ENCODE data around the gene TXNRD2. TPM values are rescaled to one million over a fixed set of nuclear protein-coding genes. Genes with fewer than 3 reads are reported as not detected.

TXNRD2 gene
- total and polyA plus RNA-seq, 2 donors from 2014 or later: 28.6 to 50.6 TPM

DNA sequence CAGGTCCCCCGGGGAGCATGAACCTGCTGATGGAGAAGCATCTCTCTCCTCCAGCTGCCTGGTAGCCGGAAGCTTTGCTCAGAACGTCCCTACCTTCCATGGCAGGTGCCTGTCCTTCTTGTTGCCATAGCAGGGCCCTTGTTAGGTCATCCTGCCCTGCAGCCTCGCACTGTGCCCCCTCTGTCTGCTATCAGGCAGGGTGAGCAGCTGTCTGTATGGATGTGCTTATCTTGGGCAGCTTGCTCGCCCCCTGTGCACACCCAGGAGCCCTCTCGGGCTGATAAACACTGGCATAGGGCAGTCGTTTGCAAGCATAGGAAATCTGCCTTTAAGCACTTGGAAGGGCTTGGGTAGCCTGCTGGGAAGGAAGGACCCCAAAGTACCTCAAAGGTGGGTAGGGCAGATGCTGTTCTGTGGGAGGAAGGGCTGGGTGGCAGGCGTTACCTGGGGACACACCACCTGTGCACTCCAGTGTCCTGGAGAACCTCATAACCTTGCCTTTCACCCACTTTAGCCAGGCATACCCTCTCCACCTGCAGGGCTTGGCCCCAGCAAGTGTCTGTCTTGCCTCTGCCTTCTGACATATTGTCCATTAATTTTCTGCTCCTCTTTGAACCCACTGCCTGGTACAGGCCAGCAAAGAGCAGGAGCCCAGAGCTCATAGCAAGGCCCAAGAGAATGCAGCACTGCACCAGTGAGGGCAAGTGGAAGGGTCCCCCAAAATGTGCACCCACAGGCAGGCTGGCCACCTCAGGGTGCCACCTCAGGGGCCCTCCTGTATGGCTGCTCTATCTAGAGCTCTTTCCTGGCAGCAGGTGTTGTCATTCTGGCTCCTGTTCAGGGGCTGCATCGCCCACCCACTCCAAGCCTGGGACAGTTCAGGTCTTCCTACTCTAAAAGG is 8.0 kb downstream of the TXNRD2 start:
- TF ChIP-seq, protein P1, sequence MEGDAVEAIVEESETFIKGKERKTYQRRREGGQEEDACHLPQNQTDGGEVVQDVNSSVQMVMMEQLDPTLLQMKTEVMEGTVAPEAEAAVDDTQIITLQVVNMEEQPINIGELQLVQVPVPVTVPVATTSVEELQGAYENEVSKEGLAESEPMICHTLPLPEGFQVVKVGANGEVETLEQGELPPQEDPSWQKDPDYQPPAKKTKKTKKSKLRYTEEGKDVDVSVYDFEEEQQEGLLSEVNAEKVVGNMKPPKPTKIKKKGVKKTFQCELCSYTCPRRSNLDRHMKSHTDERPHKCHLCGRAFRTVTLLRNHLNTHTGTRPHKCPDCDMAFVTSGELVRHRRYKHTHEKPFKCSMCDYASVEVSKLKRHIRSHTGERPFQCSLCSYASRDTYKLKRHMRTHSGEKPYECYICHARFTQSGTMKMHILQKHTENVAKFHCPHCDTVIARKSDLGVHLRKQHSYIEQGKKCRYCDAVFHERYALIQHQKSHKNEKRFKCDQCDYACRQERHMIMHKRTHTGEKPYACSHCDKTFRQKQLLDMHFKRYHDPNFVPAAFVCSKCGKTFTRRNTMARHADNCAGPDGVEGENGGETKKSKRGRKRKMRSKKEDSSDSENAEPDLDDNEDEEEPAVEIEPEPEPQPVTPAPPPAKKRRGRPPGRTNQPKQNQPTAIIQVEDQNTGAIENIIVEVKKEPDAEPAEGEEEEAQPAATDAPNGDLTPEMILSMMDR (IDR thresholded peaks at IDR 0.05; ENCODE audit: borderline replicate concordance, extremely low read depth, insufficient read depth): no peak
- intact Hi-C loops (cut with DNase I): no loop called here
- no peak for DNase-seq
- H3K9me3 ChIP-seq (ENCODE audit: control insufficient read depth in 2 of 3, insufficient read depth in 1 of 3, low read length in 3 of 3): no peaks in the 10 kb centered on the region
- H3K36me3 ChIP-seq (ENCODE audit: control insufficient read depth in 2 of 3, insufficient read depth in 3 of 3, low read length in 3 of 3): no peaks in the 10 kb centered on the region
- FAIRE-seq: no peak
- no peak overlapping the region for H3K9ac ChIP-seq (ENCODE audit: low read length in 3 of 3)
- no peaks in the 10 kb centered on the region for H3K27me3 ChIP-seq (ENCODE audit: control insufficient read depth, insufficient read depth, low read length)
- H3K4me1 ChIP-seq (ENCODE audit: control insufficient read depth in 2 of 3, insufficient read depth in 2 of 3, low read depth in 1 of 3, low read length in 3 of 3): no peaks in the 10 kb centered on the region
- H3K4me3 ChIP-seq (ENCODE audit: low read length in 3 of 3): no peak overlapping the region
- no peak overlapping the region for H3K27ac ChIP-seq (ENCODE audit: low read depth in 2 of 2, low read length in 2 of 2)

DNA sequence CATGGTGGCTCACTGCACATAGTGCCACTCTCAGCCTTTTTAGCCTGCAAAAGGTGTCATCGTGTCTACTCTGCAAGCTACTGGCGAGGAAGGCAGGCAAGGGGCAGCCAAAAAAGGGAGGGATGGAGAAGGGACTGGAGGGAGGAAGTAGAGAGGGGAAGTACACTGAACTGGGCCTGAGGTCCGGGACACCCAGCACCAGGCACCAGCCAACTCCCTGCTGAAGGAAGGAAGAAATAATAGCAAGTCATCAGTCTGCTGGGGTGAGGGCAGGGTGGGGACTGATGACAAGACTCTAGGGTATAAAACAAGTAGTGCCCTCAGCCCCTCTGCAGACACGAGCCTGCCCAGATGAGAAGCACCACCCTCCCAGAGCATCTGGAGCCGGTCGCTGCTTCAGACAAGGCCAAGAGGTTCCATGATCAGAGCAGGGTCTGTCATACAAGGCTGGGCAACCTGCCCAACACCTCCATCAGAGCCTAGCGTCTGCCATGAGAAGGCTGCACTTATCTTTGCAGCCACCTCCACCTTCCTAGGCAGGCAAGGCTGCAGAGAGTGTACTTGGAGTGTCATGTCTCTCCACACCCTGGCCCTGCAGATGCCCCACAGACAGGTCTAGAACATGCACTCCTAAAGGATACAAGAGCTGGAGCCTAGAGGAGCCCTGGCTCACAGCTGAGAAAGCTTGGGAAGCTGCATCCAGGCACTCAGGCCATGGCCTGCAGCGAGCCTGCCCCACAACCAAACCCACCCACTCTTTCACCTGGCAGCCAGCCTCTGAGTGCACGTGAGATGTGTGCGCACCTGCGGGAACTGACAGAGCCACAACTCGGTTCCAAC is 9.0 kb downstream of the TXNRD2 start:
- DNase-seq (no peak), FAIRE-seq (no peak)
- TF ChIP-seq, protein P1 (IDR thresholded peaks at IDR 0.05; ENCODE audit: borderline replicate concordance, extremely low read depth, insufficient read depth): no peak
- Histone ChIP-seq H3K4me1 (ENCODE audit: control insufficient read depth in 2 of 3, insufficient read depth in 2 of 3, low read depth in 1 of 3, low read length in 3 of 3) (no peaks in the 10 kb centered on the region), H3K27ac (ENCODE audit: low read depth in 2 of 2, low read length in 2 of 2) (no peak overlapping the region), H3K9ac (ENCODE audit: low read length in 3 of 3) (no peak overlapping the region), H3K36me3 (ENCODE audit: control insufficient read depth in 2 of 3, insufficient read depth in 3 of 3, low read length in 3 of 3) (no peaks in the 10 kb centered on the region), H3K4me3 (ENCODE audit: low read length in 3 of 3) (no peak overlapping the region), H3K9me3 (ENCODE audit: control insufficient read depth in 2 of 3, insufficient read depth in 1 of 3, low read length in 3 of 3) (no peaks in the 10 kb centered on the region), H3K27me3 (ENCODE audit: control insufficient read depth, insufficient read depth, low read length) (no peaks in the 10 kb centered on the region)
- intact Hi-C loops (cut with DNase I): no loop called here

DNA sequence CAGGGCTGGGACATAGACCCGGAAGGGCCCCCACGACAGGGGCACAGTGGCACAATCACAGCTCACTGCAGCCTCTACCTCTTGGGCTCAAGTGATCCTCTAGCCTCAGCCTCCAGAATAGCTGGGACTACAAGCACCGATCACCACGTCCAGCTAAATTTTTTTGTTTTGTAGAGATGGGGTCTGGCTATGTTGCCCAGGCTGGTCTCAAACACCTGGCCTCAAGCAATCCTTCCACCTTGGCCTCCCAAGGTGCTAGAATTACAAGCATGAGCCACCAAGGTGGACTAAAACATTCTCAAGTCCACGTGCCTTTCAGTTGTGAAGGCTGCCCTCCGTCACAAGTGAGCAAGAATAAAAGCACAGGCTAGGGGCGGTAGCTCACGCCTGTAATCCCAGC is 10.1 kb downstream of the TXNRD2 start:
- no peaks in the 10 kb centered on the region for H3K4me1 ChIP-seq (ENCODE audit: control insufficient read depth in 2 of 3, insufficient read depth in 2 of 3, low read depth in 1 of 3, low read length in 3 of 3)
- H3K36me3 ChIP-seq (ENCODE audit: control insufficient read depth in 2 of 3, insufficient read depth in 3 of 3, low read length in 3 of 3): no peaks in the 10 kb centered on the region
- DNase-seq (no peak), FAIRE-seq (no peak)
- TF ChIP-seq, protein P1 (IDR thresholded peaks at IDR 0.05; ENCODE audit: borderline replicate concordance, extremely low read depth, insufficient read depth): no peak
- no peak overlapping the region for H3K9ac ChIP-seq (ENCODE audit: low read length in 3 of 3)
- intact Hi-C loops (cut with DNase I): no loop called here
- no peak overlapping the region for H3K27ac ChIP-seq (ENCODE audit: low read depth in 2 of 2, low read length in 2 of 2)
- H3K27me3 ChIP-seq (ENCODE audit: control insufficient read depth, insufficient read depth, low read length): no peaks in the 10 kb centered on the region
- H3K9me3 ChIP-seq (ENCODE audit: control insufficient read depth in 2 of 3, insufficient read depth in 1 of 3, low read length in 3 of 3): no peaks in the 10 kb centered on the region
- H3K4me3 ChIP-seq (ENCODE audit: low read length in 3 of 3): no peak overlapping the region
